SKM-1 treated with dmso at 0.1 percent for 144 hours (cell line): ENCODE data around the gene POF1B.
A peak's percentile ranks its signal among the peaks of the same experiment; 100 is the strongest.

Experiments used
- DNase-seq: peaks from one replicate; lab custom pipeline; 2025; ENCODE audit not compliant: unreplicated experiment; lab: John Stamatoyannopoulos, UW

The POF1B gene

GRCh38 chrX:85243761-85244449 is 135.6 kb downstream of the POF1B start, which contains the start of the genes SATL1 and ZNF711:
SATL1 (minus strand) TSS chrX:85243779; CDS start chrX:85108968, 134,811 bp downstream.
ZNF711 (plus strand) TSS chrX:85243991; CDS start chrX:85247573, 3,582 bp downstream.
- peak; percentile 16 for DNase-seq

- no peak for DNase-seq
These were observed 136.3 kb downstream of the POF1B start for GRCh38 chrX:85243155-85243554.
